NB4 (cell line): ENCODE data around the gene FN1.

Source experiments
- CTCF ChIP-seq: IDR thresholded peaks from one replicate; pipeline ENCODE4 v1.5.1; 2012; ENCODE audit warnings: low read depth, low read length
- POLR2A ChIP-seq: IDR thresholded peaks from 2 replicates; pipeline ENCODE4 v1.6.1; 2011; ENCODE audit warnings: mild to moderate bottlenecking; ENCODE audit not compliant: insufficient read length; ENCODE audit errors: extremely low read depth

- TF ChIP-seq CTCF (no peak), POLR2A (no peak)
Measured at GRCh38 chr2:215419113-215419512, 16.8 kb downstream of the FN1 start.
